ENCODE data around the gene LRRC3B.
"Not testable (repeated sequence)": the region's sequence is repeated elsewhere in the genome, so short reads cannot be mapped to it uniquely, and the experiment has no call there.

The LRRC3B gene

GRCh38 chr3:26603771-26604170, 18.8 kb upstream of the LRRC3B start:
- not testable (repeated sequence) for H3K9ac ChIP-seq (ENCODE audit: low read depth, low read length); H3K27ac ChIP-seq (ENCODE audit: low read depth, low read length); H3K4me1 ChIP-seq (ENCODE audit: control insufficient read depth, insufficient read depth, low read length); H3K27me3 ChIP-seq (ENCODE audit: control insufficient read depth, insufficient read depth, low read length); H3K4me3 ChIP-seq (ENCODE audit: low read depth, low read length); H3K36me3 ChIP-seq (ENCODE audit: control insufficient read depth, insufficient read depth, low read length)
- H3K9me3 ChIP-seq (ENCODE audit: control insufficient read depth, insufficient read depth, low read length): peaks cover 24% of the 10 kb centered on the region

GRCh38 chr3:26614006-26614685, 8.4 kb upstream of the LRRC3B start:
- Histone ChIP-seq H3K27me3 (ENCODE audit: control insufficient read depth, insufficient read depth, low read length) (no peaks in the 10 kb centered on the region), H3K4me3 (ENCODE audit: low read depth, low read length) (no peak overlapping the region), H3K36me3 (ENCODE audit: control insufficient read depth, insufficient read depth, low read length) (no peaks in the 10 kb centered on the region), H3K4me1 (ENCODE audit: control insufficient read depth, insufficient read depth, low read length) (no peaks in the 10 kb centered on the region), H3K9ac (ENCODE audit: low read depth, low read length) (no peak overlapping the region), H3K27ac (ENCODE audit: low read depth, low read length) (no peak overlapping the region), H3K9me3 (ENCODE audit: control insufficient read depth, insufficient read depth, low read length) (no peaks in the 10 kb centered on the region)

GRCh38 chr3:26621176-26621575, 1.4 kb upstream of the LRRC3B start:
- no peak overlapping the region for H3K27ac ChIP-seq (ENCODE audit: low read depth, low read length)
- H3K4me1 ChIP-seq (ENCODE audit: control insufficient read depth, insufficient read depth, low read length): peaks cover 22% of the 10 kb centered on the region
- no peaks in the 10 kb centered on the region for H3K36me3 ChIP-seq (ENCODE audit: control insufficient read depth, insufficient read depth, low read length)
- no peaks in the 10 kb centered on the region for H3K9me3 ChIP-seq (ENCODE audit: control insufficient read depth, insufficient read depth, low read length)
- H3K4me3 ChIP-seq (ENCODE audit: low read depth, low read length): no peak overlapping the region
- peaks cover 61% of the 10 kb centered on the region for H3K27me3 ChIP-seq (ENCODE audit: control insufficient read depth, insufficient read depth, low read length)
- no peak overlapping the region for H3K9ac ChIP-seq (ENCODE audit: low read depth, low read length)

GRCh38 chr3:26621906-26622620, 509 bp upstream of the LRRC3B start:
- Histone ChIP-seq H3K27ac (ENCODE audit: low read depth, low read length) (no peak overlapping the region), H3K4me1 (ENCODE audit: control insufficient read depth, insufficient read depth, low read length) (peaks cover 22% of the 10 kb centered on the region), H3K4me3 (ENCODE audit: low read depth, low read length) (peak overlapping the region; percentile 71), H3K36me3 (ENCODE audit: control insufficient read depth, insufficient read depth, low read length) (no peaks in the 10 kb centered on the region), H3K9ac (ENCODE audit: low read depth, low read length) (0 out of 2 replicates have a peak overlapping the region, but pooled peaks have one; percentile 20), H3K27me3 (ENCODE audit: control insufficient read depth, insufficient read depth, low read length) (peaks cover 70% of the 10 kb centered on the region), H3K9me3 (ENCODE audit: control insufficient read depth, insufficient read depth, low read length) (no peaks in the 10 kb centered on the region)

- peaks cover 22% of the 10 kb centered on the region for H3K4me1 ChIP-seq (ENCODE audit: control insufficient read depth, insufficient read depth, low read length)
- peak overlapping the region; percentile 71 for H3K4me3 ChIP-seq (ENCODE audit: low read depth, low read length)
- H3K36me3 ChIP-seq (ENCODE audit: control insufficient read depth, insufficient read depth, low read length): no peaks in the 10 kb centered on the region
- no peak overlapping the region for H3K27ac ChIP-seq (ENCODE audit: low read depth, low read length)
- H3K9ac ChIP-seq (ENCODE audit: low read depth, low read length): no peak overlapping the region
- peaks cover 79% of the 10 kb centered on the region for H3K27me3 ChIP-seq (ENCODE audit: control insufficient read depth, insufficient read depth, low read length)
- no peaks in the 10 kb centered on the region for H3K9me3 ChIP-seq (ENCODE audit: control insufficient read depth, insufficient read depth, low read length)
Observed at GRCh38 chr3:26623419-26624208, 1.0 kb downstream of the LRRC3B start.

- no peaks in the 10 kb centered on the region for H3K36me3 ChIP-seq (ENCODE audit: control insufficient read depth, insufficient read depth, low read length)
- H3K27ac ChIP-seq (ENCODE audit: low read depth, low read length): no peak overlapping the region
- H3K27me3 ChIP-seq (ENCODE audit: control insufficient read depth, insufficient read depth, low read length): peaks cover 79% of the 10 kb centered on the region
- H3K9me3 ChIP-seq (ENCODE audit: control insufficient read depth, insufficient read depth, low read length): no peaks in the 10 kb centered on the region
- H3K4me1 ChIP-seq (ENCODE audit: control insufficient read depth, insufficient read depth, low read length): peaks cover 25% of the 10 kb centered on the region
- no peak overlapping the region; the same call in 1 of the 2 replicates for H3K9ac ChIP-seq (ENCODE audit: low read depth, low read length)
- H3K4me3 ChIP-seq (ENCODE audit: low read depth, low read length): peak overlapping the region; percentile 71
Observed at GRCh38 chr3:26624209-26624765, 1.7 kb downstream of the LRRC3B start.

GRCh38 chr3:26625187-26625586, 2.6 kb downstream of the LRRC3B start:
- no peak overlapping the region for H3K27ac ChIP-seq (ENCODE audit: low read depth, low read length)
- peaks cover 30% of the 10 kb centered on the region for H3K4me1 ChIP-seq (ENCODE audit: control insufficient read depth, insufficient read depth, low read length)
- H3K9me3 ChIP-seq (ENCODE audit: control insufficient read depth, insufficient read depth, low read length): no peaks in the 10 kb centered on the region
- peak overlapping the region; percentile 71; the same call in 1 of the 2 replicates for H3K4me3 ChIP-seq (ENCODE audit: low read depth, low read length)
- peaks cover 84% of the 10 kb centered on the region for H3K27me3 ChIP-seq (ENCODE audit: control insufficient read depth, insufficient read depth, low read length)
- no peaks in the 10 kb centered on the region for H3K36me3 ChIP-seq (ENCODE audit: control insufficient read depth, insufficient read depth, low read length)
- no peak overlapping the region for H3K9ac ChIP-seq (ENCODE audit: low read depth, low read length)

GRCh38 chr3:26627080-26627479, 4.5 kb downstream of the LRRC3B start:
- no peaks in the 10 kb centered on the region for H3K36me3 ChIP-seq (ENCODE audit: control insufficient read depth, insufficient read depth, low read length)
- no peak overlapping the region for H3K9ac ChIP-seq (ENCODE audit: low read depth, low read length)
- peaks cover 29% of the 10 kb centered on the region for H3K4me1 ChIP-seq (ENCODE audit: control insufficient read depth, insufficient read depth, low read length)
- H3K27me3 ChIP-seq (ENCODE audit: control insufficient read depth, insufficient read depth, low read length): peaks cover 76% of the 10 kb centered on the region
- no peaks in the 10 kb centered on the region for H3K9me3 ChIP-seq (ENCODE audit: control insufficient read depth, insufficient read depth, low read length)
- H3K27ac ChIP-seq (ENCODE audit: low read depth, low read length): no peak overlapping the region
- H3K4me3 ChIP-seq (ENCODE audit: low read depth, low read length): no peak overlapping the region

- H3K4me1 ChIP-seq (ENCODE audit: control insufficient read depth, insufficient read depth, low read length): peaks cover 23% of the 10 kb centered on the region
- no peak overlapping the region for H3K27ac ChIP-seq (ENCODE audit: low read depth, low read length)
- no peaks in the 10 kb centered on the region for H3K9me3 ChIP-seq (ENCODE audit: control insufficient read depth, insufficient read depth, low read length)
- H3K36me3 ChIP-seq (ENCODE audit: control insufficient read depth, insufficient read depth, low read length): no peaks in the 10 kb centered on the region
- H3K27me3 ChIP-seq (ENCODE audit: control insufficient read depth, insufficient read depth, low read length): peaks cover 72% of the 10 kb centered on the region
- H3K4me3 ChIP-seq (ENCODE audit: low read depth, low read length): no peak overlapping the region
- H3K9ac ChIP-seq (ENCODE audit: low read depth, low read length): no peak overlapping the region
Observed at GRCh38 chr3:26628915-26629314, 6.3 kb downstream of the LRRC3B start.

- Histone ChIP-seq H3K9ac (ENCODE audit: low read depth, low read length) (no peak overlapping the region), H3K27me3 (ENCODE audit: control insufficient read depth, insufficient read depth, low read length) (peaks cover 55% of the 10 kb centered on the region), H3K9me3 (ENCODE audit: control insufficient read depth, insufficient read depth, low read length) (no peaks in the 10 kb centered on the region), H3K27ac (ENCODE audit: low read depth, low read length) (no peak overlapping the region), H3K4me1 (ENCODE audit: control insufficient read depth, insufficient read depth, low read length) (peaks cover 13% of the 10 kb centered on the region), H3K36me3 (ENCODE audit: control insufficient read depth, insufficient read depth, low read length) (no peaks in the 10 kb centered on the region), H3K4me3 (ENCODE audit: low read depth, low read length) (no peak overlapping the region)
Observed at GRCh38 chr3:26630669-26631389, 8.3 kb downstream of the LRRC3B start.

All from HUES48 (cell line).